Body of pancreas (tissue), 4 donors: ENCODE measurements around the gene GRAP2. TPM values are rescaled to one million over a fixed set of nuclear protein-coding genes. Genes with fewer than 3 reads are reported as not detected.

Experiments
- ATAC-seq: fragments of 150-250 bp; one replicate; pipeline ENCODE4 v1.9.1; 2016
- DNase-seq, 4 donors: peaks; one replicate each; pipeline ENCODE4 v3.0.0-alpha.2; 2019
- H3K27ac ChIP-seq, 4 donors: fragments of 200-600 bp; sonication (generic); 1 replicate in 3 of 4; 2 replicates in 1 of 4; pipeline versions ENCODE4 v1.5.1 to v1.6.1; 2016 to 2019; ENCODE audit warnings: mild to moderate bottlenecking in 1 of 4, mixed read lengths in 1 of 4, moderate library complexity in 1 of 4
- H3K27me3 ChIP-seq, 2 donors: fragments of 200-600 bp; sonication (generic); one replicate each; pipeline ENCODE4 v1.6.0; 2016; ENCODE audit warnings: mild to moderate bottlenecking in 1 of 2
- H3K36me3 ChIP-seq, 2 donors: fragments of 200-600 bp; sonication (generic); replicated peaks in 1 of 2; 2 replicates each; pipeline ENCODE4 v1.5.1; 2016; ENCODE audit warnings: low read depth in 2 of 2; ENCODE audit not compliant: insufficient read depth in 1 of 2
- H3K4me1 ChIP-seq: fragments of 200-600 bp; sonication (generic); one replicate; pipeline ENCODE4 v1.6.0; 2016
- H3K4me3 ChIP-seq, 2 donors: fragments of 200-600 bp; sonication (generic); 1 replicate in 1 of 2; 2 replicates in 1 of 2; pipeline ENCODE4 v1.5.1; 2016 to 2019
- H3K9me3 ChIP-seq, 3 donors: fragments of 200-600 bp; sonication (generic); 1 replicate in 2 of 3; 2 replicates in 1 of 3; pipeline ENCODE4 v1.5.1; 2016
- CTCF ChIP-seq, 7 experiments: fragments of 450-650 bp in 4 of 7; fragments of 200-600 bp in 3 of 7; sonication (generic) in 3 of 7; IDR thresholded peaks; one replicate each; pipeline ENCODE4 v1.5.1; 2016 to 2019; ENCODE audit warnings: antibody characterized with exemption in 7 of 7
- POLR2A ChIP-seq, 3 donors: fragments of 450-650 bp; IDR thresholded peaks; one replicate each; pipeline ENCODE4 v1.6.1; 2016; ENCODE audit warnings: antibody characterized with exemption in 3 of 3, mild to moderate bottlenecking in 2 of 3
- WGBS, 2 donors: methylation state at CpG; one replicate each; pipeline ENCODE4 v1.1.5; 2017; 5-methylcytosine and 5-hydroxymethylcytosine counted together
- intact Hi-C: fragments of 100-400 bp; cut with DNase I; formaldehyde crosslinking; loops from one replicate; pipeline ENCODE4 v1.15.1; 2023
- total RNA-seq, 2 donors: library from RNA; depleted of rRNA; stranded (reverse); fragments of >200 nt; gene quantifications; one replicate each; pipeline ENCODE4 v1.1.0, GENCODE V29; 2016

Gene GRAP2
- total RNA-seq, 2 donors from 2014 or later = 0.78 to 0.99 TPM

GRCh38 chr22:39984006-39984405 is 83.1 kb downstream of the GRAP2 start:
- Histone ChIP-seq H3K4me3 (no peak overlapping the region), H3K9me3 (no peaks in the 10 kb centered on the region), H3K36me3 (no peaks in the 10 kb centered on the region), H3K27ac (no peak overlapping the region), H3K4me1 (no peaks in the 10 kb centered on the region), H3K27me3 (no peaks in the 10 kb centered on the region)
- DNase-seq (no peak), ATAC-seq (no peak)
- 73 to 83% methylated on average over 2 of the region's 2 CpGs for WGBS, 2 donors
- intact Hi-C loops = no loop called here
- no peak for TF ChIP-seq POLR2A (IDR thresholded peaks at IDR 0.05)

- no peak overlapping the region for H3K27ac ChIP-seq
- DNase-seq = no peak
Measured at GRCh38 chr22:39984746-39985145, 83.9 kb downstream of the GRAP2 start.

GRCh38 chr22:39985383-39986035 is 84.6 kb downstream of the GRAP2 start:
- H3K36me3 ChIP-seq = no peaks in the 10 kb centered on the region
- H3K9me3 ChIP-seq = no peaks in the 10 kb centered on the region
- no peak overlapping the region for H3K27ac ChIP-seq
- no peak overlapping the region for H3K4me3 ChIP-seq
- peaks cover 6% of the 10 kb centered on the region for H3K4me1 ChIP-seq
- ATAC-seq (no peak), DNase-seq (no peak)
- no peaks in the 10 kb centered on the region for H3K27me3 ChIP-seq
- intact Hi-C loops = no loop called here
- WGBS, 2 donors = 82 to 90% methylated on average over 7 of the region's 7 CpGs
- TF ChIP-seq POLR2A (IDR thresholded peaks at IDR 0.05) (no peak), CTCF (IDR thresholded peaks at IDR 0.05) (no peak)

More at GRCh38 chr22:39984746-39985145, 83.9 kb downstream of the GRAP2 start:
- Histone ChIP-seq H3K9me3 (no peaks in the 10 kb centered on the region), H3K36me3 (no peaks in the 10 kb centered on the region), H3K27me3 (no peaks in the 10 kb centered on the region), H3K4me1 (no peaks in the 10 kb centered on the region), H3K4me3 (no peak overlapping the region)
- ATAC-seq = no peak
- WGBS, 2 donors = 90 to 95% methylated on average over 2 of the region's 2 CpGs
- intact Hi-C loops = no loop called here
- TF ChIP-seq POLR2A (IDR thresholded peaks at IDR 0.05) = no peak
- TF ChIP-seq CTCF (IDR thresholded peaks at IDR 0.05) = no peak

GRCh38 chr22:39988386-39989114 is 87.7 kb downstream of the GRAP2 start:
- intact Hi-C loops = no loop called here
- ATAC-seq = no peak
- Histone ChIP-seq H3K9me3 (no peaks in the 10 kb centered on the region), H3K4me3 (no peak overlapping the region), H3K4me1 (peaks cover 32% of the 10 kb centered on the region), H3K27me3 (no peaks in the 10 kb centered on the region), H3K36me3 (no peaks in the 10 kb centered on the region), H3K27ac (no peak overlapping the region)
- no peak for DNase-seq
- WGBS, 2 donors = 82 to 85% methylated on average over 10 of the region's 10 CpGs
- no peak for TF ChIP-seq POLR2A (IDR thresholded peaks at IDR 0.05)
- TF ChIP-seq CTCF (IDR thresholded peaks at IDR 0.05) = no peak

GRCh38 chr22:39989633-39990032 is 88.7 kb downstream of the GRAP2 start:
- Histone ChIP-seq H3K4me1 (peaks cover 39% of the 10 kb centered on the region), H3K36me3 (no peaks in the 10 kb centered on the region), H3K4me3 (no peak overlapping the region), H3K9me3 (no peaks in the 10 kb centered on the region), H3K27me3 (no peaks in the 10 kb centered on the region), H3K27ac (no peak overlapping the region)
- intact Hi-C loops = no loop called here
- WGBS, 2 donors = 85 to 91% methylated on average over 7 of the region's 7 CpGs
- no peak for ATAC-seq
- no peak for DNase-seq
- TF ChIP-seq CTCF (IDR thresholded peaks at IDR 0.05) (no peak), POLR2A (IDR thresholded peaks at IDR 0.05) (no peak)
